ENCODE measurements around the gene SP7.
"Not testable (repeated sequence)": the region's sequence is repeated elsewhere in the genome, so short reads cannot be mapped to it uniquely, and the experiment has no call there.

SP7 gene

DNA sequence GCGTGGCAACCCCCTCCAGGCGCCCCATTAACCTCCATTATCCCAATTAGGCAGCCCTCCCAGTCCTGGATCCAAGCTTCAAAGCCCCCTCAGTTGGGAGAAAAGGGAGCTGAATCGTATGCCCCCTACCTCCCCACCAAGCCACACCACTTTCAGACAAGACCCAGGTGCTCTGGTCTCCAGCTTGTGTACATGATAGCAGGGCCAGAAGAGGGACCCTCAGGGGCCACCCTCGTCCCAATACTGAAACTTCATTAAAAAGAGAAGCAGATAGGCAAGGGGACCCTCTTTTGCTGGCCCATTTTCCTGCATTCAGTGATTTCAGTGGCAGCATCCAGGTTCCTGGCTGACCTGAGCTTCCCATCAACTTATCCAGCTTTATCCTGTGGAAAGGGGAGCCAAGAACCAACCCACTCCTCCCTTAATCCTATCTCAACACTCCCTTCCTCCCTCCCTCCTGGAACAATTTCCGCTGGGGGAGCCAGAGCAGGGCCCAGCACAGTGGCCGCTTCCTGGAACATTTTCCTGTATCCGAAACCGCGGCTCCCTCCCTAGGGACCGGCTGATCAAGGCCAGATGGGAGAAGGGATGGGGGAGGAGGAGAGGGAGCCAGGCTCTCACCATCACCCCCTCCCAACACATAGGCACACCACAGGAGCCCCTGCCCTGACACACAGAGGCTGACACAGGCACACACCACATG is 9.5 kb upstream of the SP7 start:
- DNase-seq: peak; percentile 79 to 87

DNA sequence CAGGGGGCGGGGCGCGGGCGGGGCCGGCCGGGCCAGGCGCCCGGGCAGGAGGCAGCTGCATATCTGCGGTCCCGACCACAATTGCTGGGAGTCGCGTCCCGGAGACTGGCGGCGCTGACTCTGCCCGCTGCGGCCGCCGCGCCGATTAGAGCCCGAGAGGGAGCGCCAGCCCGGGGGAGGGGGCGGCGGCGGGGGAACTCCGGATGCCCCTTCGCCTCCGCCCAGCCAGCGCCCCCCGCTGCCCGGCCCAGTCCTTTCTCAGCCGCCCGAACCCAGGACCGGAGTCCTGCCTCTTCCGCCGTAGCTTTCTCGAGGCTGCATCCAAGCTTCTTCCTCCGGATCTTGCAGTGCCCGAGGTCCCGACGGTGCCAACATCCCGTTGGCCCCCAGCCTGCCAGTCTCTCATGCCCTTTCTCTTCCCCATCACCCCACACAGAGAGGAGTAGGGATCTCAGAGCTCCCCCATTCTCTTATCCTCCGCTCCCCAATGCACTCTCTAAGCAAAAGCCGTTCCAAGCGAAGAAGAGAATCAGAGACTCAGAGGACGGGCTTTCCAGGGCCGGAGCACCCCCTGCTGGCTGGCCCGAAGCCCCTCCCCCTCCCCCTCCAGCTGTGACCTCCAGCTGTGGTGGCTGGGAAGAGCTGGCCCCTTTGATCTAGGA is 8.8 kb upstream of the SP7 start:
- DNase-seq: peak in 1 of 2 experiments; percentile 54

DNA sequence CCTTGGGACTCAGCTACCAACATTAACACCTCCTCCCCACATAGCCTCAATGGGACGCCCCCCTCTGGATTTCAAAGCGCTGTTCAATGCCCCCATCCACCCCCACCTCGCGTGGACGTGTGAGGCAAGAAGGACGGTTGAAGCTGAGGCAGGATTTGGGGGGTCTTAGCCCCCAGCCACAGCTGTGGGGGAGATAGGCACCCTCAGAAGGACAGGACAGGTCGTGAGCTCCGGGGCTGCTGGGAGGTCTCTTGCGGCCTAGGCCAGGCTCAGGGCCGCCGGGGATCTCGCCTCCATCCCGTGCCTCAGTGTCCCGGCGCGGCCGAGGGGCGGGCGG is 8.3 kb upstream of the SP7 start:
- DNase-seq: no peak

DNA sequence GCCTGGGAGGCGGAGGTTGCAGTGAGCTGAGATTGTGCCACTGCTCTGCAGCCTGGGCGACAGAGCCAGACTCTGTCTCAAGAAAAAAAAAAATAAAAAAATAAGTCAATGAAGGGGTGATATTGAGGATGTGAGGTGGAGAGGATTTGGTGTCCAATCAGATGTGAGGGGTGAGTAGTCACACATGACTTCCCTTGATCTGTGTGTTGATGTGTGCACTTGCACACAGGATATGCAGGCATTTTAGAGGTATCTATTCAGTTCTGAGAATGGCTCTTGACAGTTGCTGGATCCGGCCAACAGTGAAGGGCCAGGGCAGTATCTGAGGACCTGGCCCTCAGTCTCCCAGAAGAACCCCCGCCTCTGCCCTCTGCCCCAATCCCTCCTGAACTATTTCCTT is 7.8 kb upstream of the SP7 start:
- no peak for DNase-seq

DNA sequence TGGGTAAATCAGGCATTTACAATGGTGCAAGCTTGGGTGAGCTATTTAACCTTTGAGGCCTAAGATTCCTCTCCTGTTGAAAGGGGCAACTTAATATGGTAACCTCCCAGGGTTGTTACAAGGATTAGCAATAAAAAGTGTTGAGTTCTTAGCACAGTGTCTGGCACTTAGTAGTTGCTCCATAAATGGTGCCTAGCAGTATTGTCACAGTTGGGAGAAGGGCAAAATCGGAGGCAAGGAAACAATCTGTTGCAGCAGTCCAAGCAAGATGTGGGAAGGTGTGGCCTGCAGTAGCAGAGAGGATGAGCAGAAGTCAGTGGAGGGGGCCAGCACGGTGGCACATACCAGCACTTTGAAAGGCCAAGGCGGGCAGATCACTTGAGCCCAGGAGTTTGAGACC is 7.3 kb upstream of the SP7 start:
- no peak for DNase-seq

DNA sequence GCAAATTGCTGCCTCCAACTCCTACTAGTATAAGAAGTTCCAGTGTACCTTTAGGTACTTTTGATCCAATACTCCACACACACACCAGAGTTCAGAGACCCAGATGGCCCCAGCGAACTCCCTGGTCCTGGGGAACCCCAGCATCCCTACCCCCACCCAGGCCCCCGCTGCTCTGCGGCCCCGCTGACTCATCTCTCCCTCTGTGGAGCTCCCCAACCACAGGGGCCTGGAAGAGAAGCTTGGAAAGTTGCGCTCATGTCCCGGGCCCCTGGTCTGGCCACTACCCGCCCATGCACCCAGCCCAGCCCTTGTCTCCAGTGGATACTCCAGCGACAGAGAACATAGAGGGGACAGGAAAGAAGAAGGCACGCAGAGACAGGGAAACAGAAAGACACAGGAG is 4.2 kb upstream of the SP7 start:
- DNase-seq: no peak

DNA sequence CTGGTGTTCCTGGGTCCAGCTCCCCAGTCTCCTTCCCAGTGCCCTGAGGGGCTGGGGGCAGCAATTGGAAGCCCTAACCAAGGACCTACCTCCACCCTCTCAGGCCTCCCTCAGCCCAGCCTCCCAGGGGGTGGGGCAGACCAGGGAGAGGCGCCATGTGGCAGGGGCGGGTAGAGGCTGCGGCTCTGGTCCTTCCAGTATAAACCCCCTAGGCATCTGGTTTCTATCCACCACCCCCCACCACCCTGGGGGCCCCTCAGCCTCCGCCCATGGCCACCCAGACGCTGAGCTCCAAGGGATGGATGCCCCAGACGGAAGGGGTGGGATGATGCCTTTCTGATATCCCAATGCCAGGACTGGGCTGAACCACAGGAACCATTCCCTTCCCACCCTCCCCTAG is 2.8 kb upstream of the SP7 start:
- DNase-seq: no peak

DNA sequence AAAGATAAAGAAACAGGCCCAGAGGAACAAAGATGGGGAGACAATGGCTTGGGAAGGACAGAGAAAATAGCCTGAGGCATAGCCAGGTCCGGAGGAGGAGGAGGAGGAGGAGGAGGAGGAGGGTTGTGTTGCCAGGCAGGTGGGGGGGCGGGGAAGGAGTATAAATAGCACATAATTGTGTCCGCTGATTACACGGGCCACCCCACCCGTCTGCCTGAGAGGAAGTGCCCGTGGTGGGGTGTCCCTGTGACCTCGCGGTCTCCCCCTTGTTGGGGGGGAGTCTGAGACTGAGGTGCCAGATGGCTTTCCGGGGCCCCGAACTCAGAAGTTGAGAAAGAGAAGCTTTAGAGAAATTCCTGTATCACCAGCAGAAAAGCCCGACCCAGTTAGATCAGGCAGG is 1.9 kb upstream of the SP7 start:
- DNase-seq: no peak

DNA sequence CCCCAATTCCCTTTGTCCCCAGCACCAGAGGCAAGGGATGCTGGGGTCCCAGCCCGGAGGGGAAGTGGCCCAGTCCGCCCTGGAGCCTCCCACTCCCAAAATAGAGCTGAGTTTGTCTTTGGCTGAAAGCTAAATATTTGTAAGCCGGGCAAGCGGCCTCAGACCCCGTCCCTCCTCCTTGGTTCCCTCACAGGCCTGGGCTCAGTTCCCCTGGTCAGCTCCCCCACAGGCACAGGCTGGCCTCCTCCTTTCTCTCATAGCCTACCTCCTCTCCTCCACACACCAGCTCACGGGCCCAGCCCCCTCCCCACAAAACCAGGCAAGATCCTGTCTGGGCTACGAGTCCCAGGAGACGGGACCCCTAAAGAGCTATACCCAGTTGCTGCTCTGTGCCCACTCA is 1.3 kb downstream of the SP7 start:
- no peak for DNase-seq

DNA sequence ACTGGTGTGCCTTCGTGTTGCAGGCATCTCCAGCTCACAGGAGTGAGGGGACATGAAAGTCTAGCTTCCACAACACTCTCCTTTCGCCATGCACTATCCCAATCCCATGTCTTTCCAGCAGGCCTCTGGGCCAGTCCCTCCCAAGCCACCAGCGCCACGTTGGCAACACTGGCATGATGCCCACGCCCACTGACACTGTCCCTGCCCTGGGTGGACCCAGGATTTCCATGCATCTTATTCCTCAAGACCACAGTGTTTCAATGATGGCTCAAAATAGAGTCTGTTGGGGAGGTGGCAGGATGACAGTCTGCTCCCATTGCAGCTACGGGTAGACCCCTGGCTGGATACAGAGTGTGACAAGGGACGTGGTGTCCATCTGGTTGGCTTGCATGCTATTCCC is 2.3 kb downstream of the SP7 start:
- no peak for DNase-seq

DNA sequence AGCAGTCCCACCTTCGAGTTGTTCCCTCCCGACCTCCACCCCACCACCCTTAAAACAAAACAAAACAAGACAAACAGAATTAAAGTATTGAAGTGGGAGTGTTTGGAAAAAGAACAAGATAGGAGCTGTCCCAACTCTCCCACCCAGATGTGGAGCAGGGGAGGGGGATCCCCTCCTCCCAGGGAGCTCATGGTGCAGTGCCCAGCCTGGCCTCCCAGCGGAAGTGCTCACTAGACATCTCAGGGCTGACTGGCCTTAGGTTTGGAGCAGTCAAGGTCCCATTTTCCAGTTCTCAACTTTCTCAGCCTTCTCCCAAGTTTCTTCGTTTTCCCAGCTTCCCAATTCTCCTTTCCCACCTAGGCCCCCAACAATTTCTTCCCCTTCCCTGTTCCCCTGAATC is 2.9 kb downstream of the SP7 start:
- DNase-seq: no peak

DNA sequence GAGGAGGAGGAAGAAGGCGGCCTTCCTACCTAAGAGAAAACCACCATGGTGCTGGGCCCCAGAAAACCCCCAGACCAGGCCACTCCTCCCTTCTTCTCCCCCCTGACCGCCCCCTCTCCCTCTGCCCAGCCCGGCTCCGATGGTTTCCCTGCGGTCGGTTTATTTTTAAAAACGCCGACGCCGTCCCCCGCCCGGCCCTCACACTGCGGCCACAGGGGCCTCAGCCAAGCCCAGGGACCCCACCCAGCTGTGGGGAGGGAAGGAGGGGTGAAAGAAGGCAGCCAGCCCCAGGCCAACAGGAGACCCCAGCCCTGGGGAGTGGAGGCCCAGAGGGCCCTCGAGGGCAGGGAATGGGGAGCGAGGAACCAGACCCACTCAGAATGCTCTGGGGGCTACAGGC is 3.4 kb downstream of the SP7 start:
- no peak for DNase-seq

DNA sequence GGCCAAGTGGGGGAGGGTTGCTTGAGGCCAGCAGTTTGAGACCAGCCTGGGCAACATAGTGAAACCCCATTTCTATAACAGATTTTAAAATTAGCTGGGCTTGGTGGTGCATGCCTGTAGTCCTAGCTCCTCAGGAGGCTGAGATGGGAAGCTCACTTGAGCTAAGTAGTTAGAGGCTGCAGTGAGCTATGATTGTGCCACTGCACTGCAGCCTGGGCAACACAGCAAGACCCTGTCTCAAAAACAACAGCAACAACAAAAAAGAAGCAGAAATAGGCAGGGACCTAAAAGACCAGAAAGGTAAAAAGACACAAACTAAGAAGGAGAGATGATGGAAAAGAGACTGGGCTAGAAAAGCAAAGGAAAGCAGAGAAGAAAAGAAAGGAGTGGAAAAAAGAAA is 3.8 kb downstream of the SP7 start:
- not testable (repeated sequence) for DNase-seq

DNA sequence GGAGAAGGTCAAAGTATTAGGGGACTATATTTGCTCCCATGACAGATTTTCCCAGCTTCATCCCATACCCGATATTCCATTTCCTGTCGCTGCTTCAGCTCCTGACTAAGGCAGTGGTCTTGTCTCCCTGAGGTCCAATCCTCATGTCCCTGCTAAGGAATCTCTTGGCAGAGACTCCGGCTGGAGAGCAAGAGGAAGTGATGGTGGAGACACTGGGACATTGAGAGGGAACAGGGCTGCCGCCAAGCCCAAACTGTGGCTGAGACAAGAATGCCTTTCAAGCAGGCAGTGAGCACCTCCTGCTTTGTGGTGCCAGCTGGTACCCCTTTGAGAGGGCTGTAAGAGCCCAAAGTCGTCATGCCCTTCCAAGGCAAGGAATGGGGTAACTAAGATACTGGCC is 5.5 kb downstream of the SP7 start:
- no peak for DNase-seq

DNA sequence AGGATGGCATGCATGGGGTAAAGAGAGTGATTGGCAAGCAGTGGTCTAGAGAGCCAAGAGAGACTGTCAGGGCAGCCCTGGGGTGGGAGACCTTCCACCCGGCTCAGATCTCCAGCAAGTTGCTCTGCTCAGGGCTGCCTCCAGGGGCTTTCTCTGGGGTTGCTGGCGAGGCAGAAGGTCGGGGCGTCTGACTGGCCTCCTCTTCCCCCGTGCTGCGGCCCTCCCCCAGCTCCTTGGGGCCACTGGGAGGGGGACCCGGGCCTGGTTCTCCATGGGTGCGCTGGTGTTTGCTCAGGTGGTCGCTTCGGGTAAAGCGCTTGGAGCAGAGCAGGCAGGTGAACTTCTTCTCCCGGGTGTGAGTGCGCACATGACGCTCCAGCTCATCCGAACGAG is 8.1 kb downstream of the SP7 start:
- no peak for DNase-seq

DNA sequence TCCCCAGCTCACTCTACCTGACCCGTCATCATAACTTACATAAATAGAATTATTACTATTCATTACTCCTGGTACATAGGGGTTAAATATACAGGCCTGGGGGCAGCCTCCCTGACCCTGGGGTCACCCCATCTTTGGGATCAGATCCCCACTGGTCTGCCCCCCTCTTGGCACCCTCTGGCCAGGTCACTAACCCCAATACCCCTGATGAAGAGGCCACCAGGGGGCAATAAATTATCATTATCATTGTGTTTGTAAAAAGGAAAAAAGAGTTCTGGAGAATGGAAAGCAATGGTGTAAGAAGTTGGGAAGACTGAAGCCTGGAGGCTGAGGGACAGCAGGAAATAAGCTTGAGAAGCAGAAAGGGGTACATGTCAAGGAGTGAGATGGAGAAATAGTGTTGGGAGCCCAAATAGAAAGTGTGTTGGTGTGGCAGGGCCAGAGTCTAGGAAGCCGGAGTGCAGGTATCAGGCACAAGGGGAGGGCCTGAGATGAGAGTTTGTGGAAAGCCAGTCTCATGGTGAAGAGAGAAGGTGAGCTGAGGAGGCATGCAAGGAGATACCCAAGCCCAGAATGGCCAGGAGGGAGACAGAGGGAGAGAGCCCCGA is 8.6 kb downstream of the SP7 start:
- no peak for DNase-seq

DNA sequence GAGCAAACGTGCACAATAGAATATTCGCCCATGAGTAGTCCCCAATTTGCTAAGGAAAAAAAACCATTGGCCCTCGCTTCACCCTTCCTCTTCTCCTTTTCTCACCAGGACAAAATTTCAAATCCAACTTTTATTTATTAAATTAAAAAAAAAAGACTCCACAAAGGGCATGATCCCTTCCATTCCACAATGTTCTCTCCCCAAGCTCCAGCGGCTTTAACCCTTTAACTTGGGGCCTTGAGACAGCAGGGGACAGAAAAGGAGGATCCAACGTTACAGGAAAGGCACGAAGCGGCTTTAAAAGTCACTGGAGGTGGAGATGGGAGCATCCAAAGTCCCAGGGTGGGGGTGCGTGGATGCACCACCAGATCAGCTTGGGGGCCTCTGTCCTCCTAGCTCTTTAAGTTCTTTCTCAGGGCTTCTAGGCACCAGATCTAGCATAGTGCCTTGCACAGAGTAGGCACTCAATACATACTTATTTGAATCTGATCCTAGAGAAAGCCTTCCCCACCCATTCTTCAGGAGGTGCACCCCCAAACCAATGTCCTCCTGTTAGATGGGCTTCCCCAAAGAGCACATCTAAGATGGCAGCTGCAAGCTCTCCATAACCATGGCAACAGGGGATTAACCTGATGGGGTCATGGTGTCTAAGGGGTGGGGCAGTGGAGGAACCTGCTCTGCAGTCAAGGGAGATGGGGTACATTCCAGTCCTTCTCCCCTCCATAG is 9.5 kb downstream of the SP7 start:
- DNase-seq: peak in 1 of 2 experiments; percentile 38

DNA sequence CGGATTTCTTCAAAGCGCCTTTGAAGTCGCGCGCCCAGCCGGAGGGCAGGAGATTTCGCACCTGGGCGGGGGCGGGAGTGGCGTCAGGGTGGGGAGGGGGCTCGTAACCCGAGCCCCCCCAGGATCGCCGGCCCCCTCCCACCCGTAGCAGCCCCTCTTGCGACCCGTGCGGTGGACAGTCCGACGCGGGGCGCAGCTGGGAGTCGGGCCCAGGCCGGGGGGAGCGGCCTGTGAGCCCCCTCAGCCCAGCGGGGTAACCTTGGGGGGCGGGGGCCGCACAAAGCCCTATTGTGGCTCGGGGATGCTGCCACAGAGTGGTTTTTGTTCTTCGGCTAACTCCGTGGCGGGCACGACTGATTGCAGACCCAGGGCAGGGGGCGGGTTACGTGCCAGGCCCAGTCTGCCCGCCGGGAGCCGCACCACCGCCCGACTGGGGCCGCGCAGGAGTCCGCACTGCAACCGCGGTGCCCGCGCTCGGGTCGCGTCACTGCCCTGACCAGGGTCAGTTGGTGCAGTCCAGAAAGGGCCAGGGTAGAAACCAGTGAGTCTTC is 10.6 kb downstream of the SP7 start:
- DNase-seq: peak in 1 of 2 experiments; percentile 22

DNA sequence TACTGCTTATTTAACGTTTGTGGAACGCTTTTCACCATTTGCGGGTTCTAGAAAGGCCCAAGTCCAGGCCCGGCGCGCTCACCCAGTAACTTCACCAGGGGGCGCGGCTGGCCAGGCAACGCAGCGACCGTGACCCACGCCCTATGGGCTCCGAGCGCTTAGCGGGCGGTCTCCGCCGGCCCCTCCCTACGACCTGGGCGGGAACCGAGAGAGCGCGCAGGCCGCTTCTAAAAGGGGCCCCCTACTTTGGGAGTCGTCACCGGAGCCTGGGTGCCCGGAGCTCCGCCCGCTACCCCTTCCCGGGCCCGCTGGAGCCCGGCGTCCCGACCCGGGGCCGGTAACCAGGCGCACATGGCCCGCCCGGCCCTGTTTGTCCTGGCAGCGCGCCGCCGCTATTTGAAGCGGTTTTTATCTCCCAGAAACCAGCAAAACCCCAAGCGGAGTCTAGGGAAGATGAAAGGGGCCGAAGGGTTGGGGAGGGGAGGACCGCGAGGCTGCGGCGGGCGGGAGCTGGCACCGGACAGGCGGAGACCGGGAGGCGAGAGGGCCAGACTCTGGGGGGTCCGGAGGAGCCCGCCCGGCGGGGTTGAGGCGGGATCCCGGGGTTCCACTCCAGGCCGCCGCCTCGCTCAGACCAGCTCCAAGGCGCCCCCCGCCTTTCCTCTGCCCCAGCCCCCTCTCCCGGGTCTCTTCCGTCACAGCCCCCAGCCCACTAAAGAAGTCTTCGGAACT is 11.2 kb downstream of the SP7 start:
- DNase-seq: peak; percentile 66 to 83

DNA sequence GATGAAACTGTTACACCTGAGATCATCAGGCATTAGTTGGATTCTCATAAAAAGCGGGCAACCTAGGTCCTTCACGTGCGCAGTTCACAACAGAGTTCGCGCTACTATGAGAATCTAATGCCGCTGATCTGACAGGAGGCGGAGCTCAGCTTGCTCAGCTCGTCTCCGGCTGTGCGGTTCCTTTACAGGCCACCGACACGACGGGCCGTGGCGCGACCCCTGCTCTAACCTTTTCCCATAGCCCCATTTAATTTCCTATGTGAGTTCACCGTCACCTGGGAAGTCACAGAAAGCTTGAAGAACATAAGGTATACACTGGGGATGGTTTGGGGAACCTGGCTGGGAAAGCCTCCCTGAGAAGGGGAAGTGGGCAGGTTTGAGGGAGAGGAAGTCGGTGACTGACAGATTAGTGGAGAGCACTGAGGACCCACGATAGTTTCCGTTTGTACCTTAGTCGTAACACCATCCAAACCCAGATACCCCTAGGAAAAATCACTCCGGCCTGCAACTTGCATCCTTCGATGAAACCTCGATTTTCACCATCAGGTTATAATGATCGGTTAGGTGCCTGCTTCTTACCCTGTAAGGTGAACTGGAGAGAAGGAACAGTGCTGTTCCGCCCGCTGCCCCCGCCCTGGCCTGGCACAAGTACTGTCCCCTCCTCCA is 11.9 kb downstream of the SP7 start:
- no peak for DNase-seq

DNA sequence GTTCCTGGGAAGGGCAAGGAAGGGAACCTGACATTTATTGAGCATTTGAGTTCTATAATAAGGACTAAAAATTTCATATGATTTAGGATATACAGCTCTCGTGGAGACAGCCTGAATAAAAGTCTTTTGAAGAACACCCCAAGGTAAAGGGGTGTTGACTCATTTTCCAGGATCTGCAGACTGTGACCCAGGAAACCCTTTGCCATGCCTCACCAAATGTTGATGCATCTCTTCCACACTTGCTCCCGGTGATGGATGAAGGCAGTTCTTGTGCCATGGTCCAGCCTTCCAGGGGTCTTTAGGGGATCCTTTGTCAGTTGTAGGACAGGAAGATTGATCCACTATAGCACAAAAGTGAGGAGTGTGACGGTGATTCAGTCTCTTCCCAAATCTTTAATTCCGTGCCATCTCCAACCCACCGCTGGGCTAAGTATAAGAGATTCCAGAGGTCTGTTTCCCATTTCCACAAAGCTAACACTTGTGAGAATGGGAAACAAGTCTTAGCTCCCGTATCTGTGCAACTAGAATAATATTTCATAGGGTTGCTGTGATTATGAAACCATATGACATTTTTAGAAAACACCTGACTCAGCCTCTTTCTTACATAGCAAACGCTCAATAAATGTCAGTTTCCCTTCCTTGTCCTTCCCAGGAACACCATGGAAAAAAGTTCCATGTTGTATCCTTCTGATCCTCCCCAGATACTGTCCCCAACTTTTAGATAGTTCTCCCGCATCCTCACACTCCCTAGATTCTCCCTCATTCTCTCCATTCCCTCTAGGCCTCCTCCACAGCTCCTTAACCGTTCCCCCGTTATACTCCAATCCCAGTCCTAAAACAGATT is 15.6 kb downstream of the SP7 start:
- DNase-seq: no peak

Data from NCI-H524 (cell line).